ENCODE results near the gene NCOA1.

Gene NCOA1

GRCh38 chr2:24559473-24560113 is 68.5 kb downstream of the NCOA1 start:
- H3K27ac ChIP-seq (ENCODE audit: low read depth, low read length, poor library complexity, severe bottlenecking) = no peak overlapping the region
- no peak for TF ChIP-seq CTCF (IDR thresholded peaks at IDR 0.05; ENCODE audit: low read length)
- no peak for TF ChIP-seq EZH2 (IDR thresholded peaks at IDR 0.05; ENCODE audit: borderline replicate concordance, low read length)
- peaks cover 10% of the 10 kb centered on the region for H3K36me3 ChIP-seq (ENCODE audit: insufficient read depth, low read length)
- peaks cover 17% of the 10 kb centered on the region for H3K4me1 ChIP-seq (ENCODE audit: insufficient read depth, low read length, severe bottlenecking)
- no peak overlapping the region for H3K4me2 ChIP-seq (ENCODE audit: low read length)
- H3K4me3 ChIP-seq (ENCODE audit: low read depth, low read length, poor library complexity, severe bottlenecking) = no peak overlapping the region
- no peaks in the 10 kb centered on the region for H3K9me2 ChIP-seq (ENCODE audit: low read depth, low read length)
- H2AFZ ChIP-seq (ENCODE audit: low read length) = no peak overlapping the region
- no peaks in the 10 kb centered on the region for H4K20me1 ChIP-seq (ENCODE audit: insufficient read depth, low read length)
- peaks cover 5% of the 10 kb centered on the region; the same call in 1 of the 2 replicates for H3K9me3 ChIP-seq (ENCODE audit: low read length)
- H3F3A ChIP-seq (ENCODE audit: insufficient read depth, low read length) = no peaks in the 10 kb centered on the region
- no peaks in the 10 kb centered on the region for H3K27me3 ChIP-seq (ENCODE audit: insufficient read depth, low read length)
- H3K9ac ChIP-seq (ENCODE audit: low read length) = no peak overlapping the region
- H3K79me2 ChIP-seq (ENCODE audit: insufficient read depth, low read length) = 0 out of 2 replicates have a peak, but pooled peaks cover 4% of the 10 kb centered on the region

- Histone ChIP-seq H4K20me1 (ENCODE audit: insufficient read depth, low read length) (no peaks in the 10 kb centered on the region), H3K4me3 (ENCODE audit: low read depth, low read length, poor library complexity, severe bottlenecking) (no peak overlapping the region), H3K9ac (ENCODE audit: low read length) (no peak overlapping the region), H3K9me2 (ENCODE audit: low read depth, low read length) (no peaks in the 10 kb centered on the region), H3K27ac (ENCODE audit: low read depth, low read length, poor library complexity, severe bottlenecking) (no peak overlapping the region), H3K79me2 (ENCODE audit: insufficient read depth, low read length) (0 out of 2 replicates have a peak, but pooled peaks cover 3% of the 10 kb centered on the region), H3K36me3 (ENCODE audit: insufficient read depth, low read length) (peaks cover 25% of the 10 kb centered on the region), H2AFZ (ENCODE audit: low read length) (no peak overlapping the region), H3K4me2 (ENCODE audit: low read length) (no peak overlapping the region), H3F3A (ENCODE audit: insufficient read depth, low read length) (no peaks in the 10 kb centered on the region), H3K9me3 (ENCODE audit: low read length) (peaks cover 21% of the 10 kb centered on the region), H3K4me1 (ENCODE audit: insufficient read depth, low read length, severe bottlenecking) (no peaks in the 10 kb centered on the region), H3K27me3 (ENCODE audit: insufficient read depth, low read length) (no peaks in the 10 kb centered on the region)
- TF ChIP-seq EZH2 (IDR thresholded peaks at IDR 0.05; ENCODE audit: borderline replicate concordance, low read length) = no peak
- no peak for TF ChIP-seq CTCF (IDR thresholded peaks at IDR 0.05; ENCODE audit: low read length)
Measured at GRCh38 chr2:24565537-24565936, 74.5 kb downstream of the NCOA1 start.

- no peaks in the 10 kb centered on the region for H3K9me2 ChIP-seq (ENCODE audit: low read depth, low read length)
- TF ChIP-seq EZH2 (IDR thresholded peaks at IDR 0.05; ENCODE audit: borderline replicate concordance, low read length) (no peak), CTCF (IDR thresholded peaks at IDR 0.05; ENCODE audit: low read length) (no peak)
- peaks cover 21% of the 10 kb centered on the region for H3K9me3 ChIP-seq (ENCODE audit: low read length)
- H3K4me2 ChIP-seq (ENCODE audit: low read length) = no peak overlapping the region
- H3K4me1 ChIP-seq (ENCODE audit: insufficient read depth, low read length, severe bottlenecking) = no peaks in the 10 kb centered on the region
- H3F3A ChIP-seq (ENCODE audit: insufficient read depth, low read length) = no peaks in the 10 kb centered on the region
- no peak overlapping the region for H3K27ac ChIP-seq (ENCODE audit: low read depth, low read length, poor library complexity, severe bottlenecking)
- H3K4me3 ChIP-seq (ENCODE audit: low read depth, low read length, poor library complexity, severe bottlenecking) = no peak overlapping the region
- H3K79me2 ChIP-seq (ENCODE audit: insufficient read depth, low read length) = no peaks in the 10 kb centered on the region
- H2AFZ ChIP-seq (ENCODE audit: low read length) = no peak overlapping the region
- peaks cover 25% of the 10 kb centered on the region for H3K36me3 ChIP-seq (ENCODE audit: insufficient read depth, low read length)
- no peak overlapping the region for H3K9ac ChIP-seq (ENCODE audit: low read length)
- H4K20me1 ChIP-seq (ENCODE audit: insufficient read depth, low read length) = no peaks in the 10 kb centered on the region
- H3K27me3 ChIP-seq (ENCODE audit: insufficient read depth, low read length) = no peaks in the 10 kb centered on the region
Measured at GRCh38 chr2:24566209-24566608, 75.2 kb downstream of the NCOA1 start.
